ENCODE measurements around the gene TSPAN5. TPM values are rescaled to one million over a fixed set of nuclear protein-coding genes. Genes with fewer than 3 reads are reported as not detected.

Gene TSPAN5
- polyA plus RNA-seq, 1 of the 3 experiments (the other 2 are of a cell fraction), result 38.6 TPM

GRCh38 chr4:98586291-98586961, 72.0 kb downstream of the TSPAN5 start:
- H3K36me3 ChIP-seq (replicated peaks in 1 of 2; ENCODE audit: control insufficient read depth in 1 of 2, insufficient read depth in 2 of 2, low read length in 1 of 2), result no peaks in the 10 kb centered on the region
- no peak overlapping the region for H2AFZ ChIP-seq (ENCODE audit: low read depth)
- H3K4me3 ChIP-seq (ENCODE audit: low read depth in 2 of 2, low read length in 1 of 2), result no peak overlapping the region
- H3F3A ChIP-seq (replicated peaks; ENCODE audit: insufficient read depth), result no peaks in the 10 kb centered on the region
- H3K9ac ChIP-seq, result no peak overlapping the region
- 94% methylated on average over 5 of the region's 5 CpGs for WGBS (ENCODE audit: low lambda C conversion rate)
- TF ChIP-seq RFX5 (IDR thresholded peaks at IDR 0.05; ENCODE audit: low read length), result no peak
- no peak for TF ChIP-seq MAX (IDR thresholded peaks at IDR 0.05; ENCODE audit: low read depth)
- no peak for TF ChIP-seq POLR2AphosphoS5 (IDR thresholded peaks at IDR 0.05; ENCODE audit: low read depth, low read length)
- no peak for TF ChIP-seq TCF12 (IDR thresholded peaks at IDR 0.05)
- no peak for TF ChIP-seq USF1 (IDR thresholded peaks at IDR 0.05; ENCODE audit: borderline replicate concordance, low read depth)
- TF ChIP-seq TEAD4 (IDR thresholded peaks at IDR 0.05; ENCODE audit: borderline replicate concordance, insufficient read depth), result no peak
- no peak for TF ChIP-seq REST (IDR thresholded peaks at IDR 0.05; ENCODE audit: low read depth, low read length)
- no peak for TF ChIP-seq FOXM1 (IDR thresholded peaks at IDR 0.05; ENCODE audit: low read depth)
- no peak for TF ChIP-seq FOXJ3 (CRISPR knock-in tag; IDR thresholded peaks at IDR 0.05)
- no peak for TF ChIP-seq SIN3A (IDR thresholded peaks at IDR 0.05; ENCODE audit: borderline replicate concordance, low read depth, low read length)
- TF ChIP-seq GATA2 (CRISPR knock-in tag; IDR thresholded peaks at IDR 0.05), result no peak
- no peak for TF ChIP-seq RXRA (IDR thresholded peaks at IDR 0.05; ENCODE audit: borderline replicate concordance, low read depth)
- TF ChIP-seq SMC3 (IDR thresholded peaks at IDR 0.05; ENCODE audit: low read depth, low read length), result no peak
- no peak for TF ChIP-seq FOSL2 (IDR thresholded peaks at IDR 0.05; ENCODE audit: borderline replicate concordance, low read depth)
- ChIA-PET CTCF (no interaction called here), POLR2A (no interaction called here)
- peaks cover 94% of the 10 kb centered on the region for H3K79me2 ChIP-seq (ENCODE audit: insufficient read depth)
- H3K9me2 ChIP-seq, result no peaks in the 10 kb centered on the region
- peaks cover 32% of the 10 kb centered on the region; the same call in 1 of the 2 replicates for H4K20me1 ChIP-seq (ENCODE audit: insufficient read depth)
- no peak overlapping the region for H3K4me2 ChIP-seq
- H3K27ac ChIP-seq (ENCODE audit: low read depth in 2 of 2, low read length in 1 of 2), result no peak overlapping the region
- H3K27me3 ChIP-seq (ENCODE audit: insufficient read depth), result no peaks in the 10 kb centered on the region
- H3K4me1 ChIP-seq (ENCODE audit: control insufficient read depth in 1 of 2, insufficient read depth in 2 of 2, low read depth in 1 of 2, low read length in 1 of 2), result peaks cover 13 to 19% of the 10 kb centered on the region in 2 experiments
- DNase-seq, result no peak
- no peaks in the 10 kb centered on the region for H3K9me3 ChIP-seq

Measured in SK-N-SH (cell line).